Erythroblast (primary cell): ENCODE data around the gene EGLN2.
"Not testable (repeated sequence)": the region's sequence is repeated elsewhere in the genome, so short reads cannot be mapped to it uniquely, and the experiment has no call there.

Experiments used
- GATA1 ChIP-seq: IDR thresholded peaks from 2 replicates; pipeline ENCODE4 v1.6.1; 2011; ENCODE audit warnings: low read depth, mild to moderate bottlenecking, control low read depth, low read length, moderate library complexity
- POLR2A ChIP-seq: IDR thresholded peaks from 2 replicates; pipeline ENCODE4 v1.6.1; 2011; ENCODE audit warnings: mild to moderate bottlenecking, low read length

DNA sequence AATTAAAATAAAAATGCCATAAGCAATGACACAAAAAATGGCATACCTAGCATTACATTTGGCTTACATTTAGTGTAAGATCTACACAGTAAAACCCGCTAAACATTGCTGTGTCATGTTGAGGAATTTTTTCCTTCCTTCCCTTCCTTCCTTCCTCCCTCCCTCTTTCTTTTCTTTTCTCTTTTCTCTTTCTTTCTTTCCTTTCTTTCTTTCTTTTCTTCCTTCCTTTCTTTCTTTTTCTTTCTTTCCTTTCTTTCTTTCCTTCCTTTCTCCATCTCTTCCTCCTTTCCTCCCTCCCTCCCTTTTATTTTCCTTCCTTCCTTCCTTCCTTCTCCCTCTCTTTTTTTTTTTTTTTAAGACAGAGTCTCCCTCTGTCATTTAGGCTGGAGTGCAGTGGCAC, 39.5 kb downstream of the EGLN2 start:
- not testable (repeated sequence) for TF ChIP-seq POLR2A, GATA1
